Measurements from ENCODE around the gene CTDP1.
A peak's percentile ranks its signal among the peaks of the same experiment; 100 is the strongest.

Gene CTDP1

DNA sequence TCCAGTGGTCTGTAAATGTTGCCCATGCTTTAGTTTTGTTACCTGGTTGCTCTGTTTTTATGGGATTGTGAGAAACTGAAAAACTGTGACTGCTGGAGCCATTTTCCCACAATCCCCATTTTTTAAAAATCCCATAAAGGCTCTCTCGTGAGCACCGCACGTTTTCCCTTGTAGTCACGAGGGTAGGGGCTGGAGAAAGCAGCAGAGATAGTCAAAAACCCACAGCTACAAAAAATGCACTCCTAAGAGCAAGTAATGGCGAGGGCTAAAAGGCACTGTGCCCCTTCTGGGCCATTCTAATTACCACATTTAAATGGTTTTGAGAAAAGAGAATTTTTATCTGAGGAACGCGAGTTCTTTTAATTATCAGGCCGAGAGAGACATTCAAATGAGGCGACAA lies 1.8 kb upstream of the CTDP1 start:
- in situ Hi-C loops (cut with MboI; ENCODE audit: low pct_unique_long_range_greater_than_20kb, low sequenced_read_pairs): no loop called here
- DNase-seq: no peak

DNA sequence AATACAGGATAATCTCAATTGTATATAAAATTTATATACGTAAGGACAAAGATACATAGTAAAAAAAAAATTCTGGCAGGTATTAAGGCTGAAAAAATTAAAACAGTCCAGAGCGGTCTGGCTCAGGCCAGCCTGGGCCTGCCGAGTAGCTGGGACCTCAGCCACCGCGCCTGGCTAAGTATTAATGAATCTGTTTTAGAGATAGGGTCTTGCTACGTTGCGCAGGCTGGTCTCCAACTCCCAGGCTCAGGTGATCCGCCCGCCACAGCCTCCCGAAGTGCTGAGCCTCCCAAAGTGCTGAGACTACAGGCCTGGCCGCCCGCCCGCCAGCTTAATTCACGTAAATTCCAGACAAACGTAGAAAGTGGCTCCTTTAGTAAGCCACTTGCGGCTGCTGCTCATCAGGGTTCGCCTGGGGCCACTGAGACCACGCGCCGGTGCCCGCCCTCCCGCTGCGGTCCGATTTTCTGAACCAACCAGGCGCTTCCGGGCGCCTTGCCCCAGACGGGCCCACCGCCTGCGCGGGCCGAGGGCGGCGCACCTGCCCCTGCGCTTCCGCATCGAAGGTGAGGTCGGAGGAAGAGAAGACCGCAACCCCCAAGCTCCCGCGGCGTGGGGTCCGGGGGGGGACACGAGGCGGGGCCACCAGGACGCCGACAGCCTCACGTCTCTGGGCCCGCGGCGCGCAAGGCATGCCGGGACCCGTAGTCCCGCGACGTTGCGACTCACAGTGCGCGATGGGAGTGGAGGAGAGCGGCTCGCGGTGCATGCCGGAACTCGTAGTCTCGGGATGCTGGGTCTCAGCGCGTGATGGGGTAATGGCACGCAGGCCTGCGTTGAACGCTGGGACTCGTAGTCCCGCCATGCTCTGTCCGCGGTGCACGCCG lies 695 bp upstream of the CTDP1 start:
- DNase-seq: peak; percentile 99
- in situ Hi-C loops (cut with MboI; ENCODE audit: low pct_unique_long_range_greater_than_20kb, low sequenced_read_pairs): no loop called here

DNA sequence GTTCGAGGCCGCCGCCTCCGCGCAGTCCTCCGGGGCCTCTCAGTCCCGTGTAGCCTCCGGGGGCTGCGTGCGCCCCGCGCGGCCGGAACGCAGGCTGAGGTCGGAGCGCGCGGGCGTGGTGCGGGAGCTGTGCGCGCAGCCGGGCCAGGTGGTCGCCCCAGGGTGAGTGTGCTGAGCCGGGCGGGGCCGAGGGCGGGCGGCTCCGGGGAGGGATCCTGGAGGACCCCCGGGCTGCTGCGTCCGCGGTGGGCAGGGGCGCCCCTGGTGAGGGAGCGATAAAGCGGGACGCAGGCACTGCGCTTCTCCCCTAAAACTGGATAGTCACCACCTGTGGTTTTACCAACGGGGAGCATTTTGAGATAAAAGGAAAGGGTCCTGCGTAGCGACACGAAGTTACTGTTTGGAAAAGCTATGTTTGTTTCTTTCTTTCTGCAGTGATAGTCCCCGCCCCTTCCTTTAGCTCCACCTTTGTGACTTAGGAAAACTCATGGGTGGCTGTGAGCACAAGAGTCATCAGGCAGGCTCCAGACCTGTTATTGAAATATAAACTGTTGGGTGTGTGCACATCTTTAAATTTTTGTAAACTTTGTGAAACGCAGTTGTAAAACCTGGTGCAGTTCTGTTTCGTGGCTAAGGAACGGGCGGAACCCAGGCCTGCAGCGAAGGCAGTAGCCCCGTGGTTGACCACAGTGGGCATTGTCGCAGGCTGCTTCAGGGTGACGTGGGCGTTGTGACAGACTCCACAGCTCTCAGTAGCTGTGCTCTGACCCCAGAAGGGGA lies 687 bp downstream of the CTDP1 start:
- in situ Hi-C loops (cut with MboI; ENCODE audit: low pct_unique_long_range_greater_than_20kb, low sequenced_read_pairs): no loop called here
- DNase-seq: peak; percentile 63

DNA sequence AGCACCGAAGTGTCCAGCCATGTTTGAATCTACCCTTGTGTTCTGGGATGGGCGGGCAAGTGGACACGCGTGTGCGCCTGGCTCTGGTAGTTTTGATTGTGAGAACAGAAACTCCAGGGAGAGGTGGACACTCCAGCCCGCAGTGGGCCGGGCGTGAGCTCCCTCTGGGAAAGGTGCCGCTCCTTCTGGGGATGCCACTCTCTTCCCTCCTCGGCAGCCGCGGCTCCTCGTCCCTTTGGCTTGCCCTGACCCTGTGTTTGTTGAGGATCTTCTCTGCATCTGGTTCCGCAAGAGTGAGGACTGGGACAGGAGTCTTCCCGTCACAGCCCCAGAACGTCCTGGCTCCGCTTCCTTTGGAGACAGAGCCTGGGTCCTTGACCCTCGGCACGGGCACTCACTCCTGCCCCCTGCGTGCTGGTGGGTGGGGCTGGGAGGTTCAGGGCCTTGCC lies 1.3 kb downstream of the CTDP1 start:
- in situ Hi-C loops (cut with MboI; ENCODE audit: low pct_unique_long_range_greater_than_20kb, low sequenced_read_pairs): no loop called here
- DNase-seq: no peak

- in situ Hi-C loops (cut with MboI; ENCODE audit: low pct_unique_long_range_greater_than_20kb, low sequenced_read_pairs): no loop called here
- peak; percentile 91 for DNase-seq
Observed at GRCh38 chr18:79681484-79682387, 2.1 kb downstream of the CTDP1 start.

GRCh38 chr18:79682481-79682880 lies 2.9 kb downstream of the CTDP1 start:
- DNase-seq: no peak
- in situ Hi-C loops (cut with MboI; ENCODE audit: low pct_unique_long_range_greater_than_20kb, low sequenced_read_pairs): no loop called here

- in situ Hi-C loops (cut with MboI; ENCODE audit: low pct_unique_long_range_greater_than_20kb, low sequenced_read_pairs): no loop called here
- DNase-seq: peak; percentile 96
Observed at GRCh38 chr18:79682894-79683625, 3.5 kb downstream of the CTDP1 start.

DNA sequence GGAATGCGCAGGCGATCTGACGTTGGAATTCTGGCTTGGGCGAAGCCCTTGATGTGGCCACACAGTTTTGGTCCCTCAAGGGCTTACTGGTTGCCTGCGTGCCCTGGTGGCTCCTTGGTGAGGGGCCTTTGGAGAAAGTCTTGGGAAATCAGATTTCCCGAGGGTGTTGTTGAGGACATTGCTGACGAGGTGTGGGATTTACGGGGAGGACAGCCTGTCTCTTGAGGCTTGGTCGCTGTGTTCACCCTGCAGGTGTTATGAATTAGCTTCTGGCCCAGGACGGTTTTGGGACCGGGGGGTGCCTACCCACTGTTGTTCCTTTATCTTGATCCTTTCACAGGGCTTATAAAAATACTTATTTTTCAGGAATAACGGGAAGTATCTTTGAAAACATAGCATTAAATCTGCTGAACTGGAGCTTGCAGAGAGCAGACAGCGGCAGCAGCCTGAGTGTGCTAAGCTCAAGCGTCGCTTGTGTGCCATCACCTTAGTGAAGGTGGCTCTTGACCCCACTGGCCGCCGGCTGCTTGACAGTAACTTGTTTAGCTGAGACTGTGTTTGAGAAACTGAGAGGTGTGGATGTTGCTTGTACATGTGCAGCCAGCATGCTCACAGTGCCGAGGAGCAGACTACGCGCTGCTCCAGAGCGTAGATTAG lies 4.2 kb downstream of the CTDP1 start:
- in situ Hi-C loops (cut with MboI; ENCODE audit: low pct_unique_long_range_greater_than_20kb, low sequenced_read_pairs): no loop called here
- no peak for DNase-seq

DNA sequence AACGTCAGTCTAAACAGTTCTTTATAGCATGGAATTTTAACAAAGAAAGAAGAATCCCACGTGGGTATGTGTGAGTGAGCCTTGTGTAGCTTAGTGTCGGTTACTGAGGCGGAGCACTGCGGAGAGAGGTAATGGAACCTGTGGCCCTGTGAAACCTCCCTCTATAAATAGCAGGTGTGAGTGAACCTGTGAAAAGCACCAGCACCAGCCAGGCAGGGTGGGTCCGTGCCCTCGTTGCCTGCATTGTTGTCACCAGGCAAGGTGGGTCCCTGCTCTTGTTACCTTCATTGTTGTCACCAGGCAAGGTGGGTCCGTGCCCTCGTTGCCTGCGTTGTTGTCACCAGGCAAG lies 4.7 kb downstream of the CTDP1 start:
- no peak for DNase-seq
- in situ Hi-C loops (cut with MboI; ENCODE audit: low pct_unique_long_range_greater_than_20kb, low sequenced_read_pairs): no loop called here

GRCh38 chr18:79684787-79685186 lies 5.2 kb downstream of the CTDP1 start:
- DNase-seq: no peak

GRCh38 chr18:79685281-79685680 lies 5.7 kb downstream of the CTDP1 start:
- DNase-seq: no peak
- in situ Hi-C loops (cut with MboI; ENCODE audit: low pct_unique_long_range_greater_than_20kb, low sequenced_read_pairs): no loop called here

More at GRCh38 chr18:79684787-79685186, 5.2 kb downstream of the CTDP1 start:
- in situ Hi-C loops (cut with MboI; ENCODE audit: low pct_unique_long_range_greater_than_20kb, low sequenced_read_pairs): no loop called here

GRCh38 chr18:79685971-79686370 lies 6.4 kb downstream of the CTDP1 start:
- DNase-seq: no peak
- in situ Hi-C loops (cut with MboI; ENCODE audit: low pct_unique_long_range_greater_than_20kb, low sequenced_read_pairs): no loop called here

DNA sequence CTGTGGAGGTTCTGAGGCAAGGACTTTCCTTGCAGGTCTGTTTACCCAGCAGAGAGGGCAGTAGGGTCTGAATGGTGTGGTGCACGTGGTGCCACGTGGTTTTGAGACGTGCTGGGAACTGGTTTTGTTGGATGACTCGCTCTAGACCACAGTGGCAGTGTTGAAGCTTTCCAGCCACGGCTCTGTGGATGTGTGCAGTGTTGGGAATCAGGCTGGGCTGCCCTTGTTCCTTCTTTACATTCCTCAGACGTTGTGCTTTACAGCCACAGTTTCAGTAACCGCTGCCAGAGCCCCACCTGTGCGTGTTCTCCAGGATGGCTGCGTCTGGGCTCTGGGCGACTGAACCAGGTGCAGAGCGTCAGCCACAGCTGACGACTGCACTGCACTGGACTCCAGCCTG lies 8.2 kb downstream of the CTDP1 start:
- DNase-seq: no peak
- in situ Hi-C loops (cut with MboI; ENCODE audit: low pct_unique_long_range_greater_than_20kb, low sequenced_read_pairs): no loop called here

GRCh38 chr18:79690071-79690470 lies 10.5 kb downstream of the CTDP1 start:
- no peak for DNase-seq
- in situ Hi-C loops (cut with MboI; ENCODE audit: low pct_unique_long_range_greater_than_20kb, low sequenced_read_pairs): no loop called here

DNA sequence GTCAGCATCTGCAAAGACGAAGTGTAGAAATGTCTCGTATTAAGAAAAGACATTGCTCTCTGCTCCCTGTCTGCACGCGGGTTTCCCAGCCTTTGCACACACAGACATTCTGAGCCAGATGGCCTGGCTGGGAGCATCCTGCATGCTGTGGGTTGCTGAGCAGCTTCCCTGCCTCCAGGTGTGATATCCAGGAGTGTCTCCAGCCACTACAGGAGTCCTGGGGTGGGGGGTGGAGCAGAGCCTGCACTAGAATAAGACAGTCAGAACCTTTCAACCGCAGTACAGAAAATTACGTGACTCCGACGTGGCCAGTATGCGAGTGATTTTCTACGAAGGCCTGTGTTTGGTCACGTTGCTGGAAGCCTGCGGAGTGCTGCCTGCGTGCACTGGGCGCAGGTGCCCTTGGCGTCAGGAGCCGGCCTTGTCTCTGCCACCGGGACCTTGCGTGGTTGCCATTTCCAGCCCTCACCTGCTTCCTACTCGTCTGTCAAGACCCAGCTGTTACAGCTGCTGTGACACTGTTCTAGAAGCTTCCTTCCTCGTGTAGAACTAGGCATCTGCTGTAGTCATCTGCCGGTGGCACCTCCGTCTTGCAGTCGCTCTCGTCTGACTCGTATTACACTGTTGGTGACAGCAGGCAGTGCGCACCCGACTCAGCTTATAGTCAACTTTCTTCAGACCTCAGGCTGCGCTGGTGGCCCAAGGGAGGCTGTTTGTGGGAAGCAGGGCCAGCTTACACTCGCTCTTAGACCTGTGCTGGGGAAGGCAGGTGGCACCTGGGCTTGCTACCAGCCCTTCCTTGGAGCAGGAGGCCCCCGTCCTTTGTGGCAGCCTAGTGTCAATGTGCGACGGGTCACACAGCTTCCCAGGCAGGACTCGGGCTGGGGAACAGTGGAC lies 11.2 kb downstream of the CTDP1 start:
- no peak for DNase-seq
- in situ Hi-C loops (cut with MboI; ENCODE audit: low pct_unique_long_range_greater_than_20kb, low sequenced_read_pairs): no loop called here

DNA sequence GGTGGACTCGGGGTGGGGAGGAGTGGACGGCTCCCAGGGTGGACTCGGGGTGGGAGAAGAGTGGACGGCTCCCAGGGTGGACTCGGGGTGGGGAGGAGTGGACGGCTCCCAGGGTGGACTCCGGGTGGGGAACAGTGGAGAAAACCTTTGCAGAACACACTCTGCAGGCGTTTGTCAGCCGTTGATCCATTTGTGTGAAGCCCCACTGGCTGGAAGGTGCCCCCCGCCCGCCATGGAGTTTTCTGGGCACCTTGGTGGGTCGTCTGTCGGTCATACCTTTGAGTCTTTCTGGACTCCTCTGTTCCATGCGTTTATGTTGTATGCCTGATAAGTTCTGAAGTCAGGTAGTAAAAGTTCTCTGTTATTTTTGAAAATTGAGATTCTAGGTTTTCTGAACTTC lies 12.5 kb downstream of the CTDP1 start:
- in situ Hi-C loops (cut with MboI; ENCODE audit: low pct_unique_long_range_greater_than_20kb, low sequenced_read_pairs): no loop called here
- no peak for DNase-seq

DNA sequence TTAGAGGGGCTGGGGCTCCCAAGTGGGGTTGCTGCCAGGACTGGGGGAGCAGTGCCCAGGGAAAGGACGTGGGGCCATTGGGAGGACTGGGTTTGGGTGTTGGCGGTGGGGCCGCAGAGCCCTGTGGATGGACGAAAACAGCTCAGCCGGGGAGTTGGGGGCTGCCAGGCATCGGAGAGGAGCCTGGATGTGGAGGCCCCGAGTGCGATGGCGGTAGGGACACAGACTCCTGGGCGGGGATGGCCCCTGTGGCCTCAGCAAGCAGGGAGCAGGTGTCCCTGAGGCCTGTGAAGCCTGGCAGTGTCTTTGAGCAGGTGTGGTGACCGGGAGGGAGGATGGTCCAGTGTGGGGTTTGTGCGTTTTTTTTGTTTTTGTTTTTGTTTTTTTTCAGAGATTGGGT lies 13.3 kb downstream of the CTDP1 start:
- no peak for DNase-seq

More for the DNA sequence above, 13.3 kb downstream of the CTDP1 start:
- in situ Hi-C loops (cut with MboI; ENCODE audit: low pct_unique_long_range_greater_than_20kb, low sequenced_read_pairs): no loop called here

Measured in KBM-7 (cell line).